HG02642 (cell line): ENCODE data around the gene SYNPO.

Source experiments
- ATAC-seq: cut with Tn5 transposase; IDR thresholded peaks from one replicate; pipeline ENCODE4 v1.9.1; 2021; ENCODE audit warnings: mild to moderate bottlenecking; ENCODE audit not compliant: unreplicated experiment, poor library complexity

The SYNPO gene

DNA sequence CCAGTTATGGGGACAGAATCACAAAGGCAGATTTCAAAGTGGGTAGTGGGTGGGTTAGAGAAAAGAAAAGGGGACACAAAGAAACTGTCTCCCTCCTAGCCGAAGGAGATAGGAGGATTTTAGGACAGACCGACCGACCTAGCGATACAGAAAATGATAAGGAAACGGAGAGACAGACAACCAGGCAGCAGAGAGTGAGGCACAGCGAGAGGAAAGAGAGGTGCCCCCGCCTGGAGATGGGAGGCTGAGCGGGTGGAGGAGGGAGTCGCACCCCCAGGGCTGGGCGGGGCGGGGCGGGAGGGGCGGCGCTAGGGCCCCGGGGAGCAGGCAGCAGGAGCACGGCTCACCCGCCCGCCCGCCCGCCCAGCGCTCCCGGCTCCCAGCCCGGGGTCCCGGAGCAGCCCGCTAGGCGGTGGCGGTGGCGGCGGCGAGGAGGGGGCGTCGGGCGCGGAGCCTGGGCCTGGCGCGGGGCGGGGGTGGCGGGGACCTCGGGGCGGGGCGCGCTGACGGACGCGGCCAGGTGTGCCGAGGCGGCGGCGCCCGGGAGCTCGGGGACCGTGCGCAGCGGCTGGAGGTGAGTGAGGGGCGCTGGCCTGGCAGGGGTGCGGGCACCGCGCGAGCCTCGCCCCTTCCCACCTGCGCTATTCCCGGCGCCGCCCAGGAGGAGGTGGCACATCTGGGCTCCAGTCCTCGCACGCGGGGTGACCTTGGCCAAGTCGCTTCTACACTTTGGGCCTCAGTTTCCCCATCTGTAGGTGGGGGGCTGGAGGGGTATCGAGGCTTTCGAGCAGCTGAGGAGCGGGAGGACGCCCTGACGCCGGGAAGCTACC is 15.9 kb upstream of the SYNPO start:
- ATAC-seq: peak; percentile 39

DNA sequence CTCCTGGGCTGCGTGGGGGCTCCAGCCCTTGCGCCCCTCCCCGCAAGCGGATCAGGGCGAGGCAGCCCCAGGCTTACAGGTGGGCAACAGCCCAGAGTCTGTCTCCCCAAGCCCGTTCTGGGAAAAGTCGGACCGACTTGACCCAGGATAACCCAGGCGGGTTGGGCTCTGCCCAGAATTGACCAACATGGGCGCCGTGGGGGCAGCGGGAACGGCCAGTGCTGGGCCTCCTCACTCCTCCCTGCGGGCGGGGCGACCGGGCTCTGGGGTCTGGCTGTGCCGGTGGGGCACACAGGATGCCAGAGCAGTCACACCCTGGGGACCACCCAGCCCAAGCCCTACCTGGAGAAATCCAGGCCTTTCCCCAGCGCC is 15.3 kb upstream of the SYNPO start:
- no peak for ATAC-seq

GRCh38 chr5:150625831-150626746 is 14.4 kb upstream of the SYNPO start:
- ATAC-seq: peak; percentile 51

DNA sequence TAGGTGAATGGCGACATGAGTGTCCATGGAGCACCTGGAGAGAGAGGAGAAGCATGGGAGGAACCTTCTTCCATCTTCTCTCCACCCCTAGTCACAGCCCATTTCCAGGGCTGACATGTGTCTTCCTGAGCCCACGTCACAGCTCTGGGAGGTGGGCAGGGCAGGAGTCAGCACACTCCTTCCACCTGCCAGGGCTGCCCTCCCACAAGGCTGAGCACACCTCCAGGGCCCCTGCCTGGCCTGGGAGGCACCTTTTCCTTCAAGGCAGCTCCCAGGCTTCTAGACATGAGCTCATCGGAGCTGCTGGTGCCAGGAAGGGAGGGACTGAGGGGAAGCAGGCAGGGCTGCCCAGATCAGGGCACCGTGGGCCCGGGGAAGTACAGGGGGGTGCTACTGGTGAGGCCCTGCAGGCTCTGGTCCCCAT is 13.6 kb upstream of the SYNPO start:
- no peak for ATAC-seq

- no peak for ATAC-seq
These were observed 12.5 kb upstream of the SYNPO start for GRCh38 chr5:150627731-150628545.

DNA sequence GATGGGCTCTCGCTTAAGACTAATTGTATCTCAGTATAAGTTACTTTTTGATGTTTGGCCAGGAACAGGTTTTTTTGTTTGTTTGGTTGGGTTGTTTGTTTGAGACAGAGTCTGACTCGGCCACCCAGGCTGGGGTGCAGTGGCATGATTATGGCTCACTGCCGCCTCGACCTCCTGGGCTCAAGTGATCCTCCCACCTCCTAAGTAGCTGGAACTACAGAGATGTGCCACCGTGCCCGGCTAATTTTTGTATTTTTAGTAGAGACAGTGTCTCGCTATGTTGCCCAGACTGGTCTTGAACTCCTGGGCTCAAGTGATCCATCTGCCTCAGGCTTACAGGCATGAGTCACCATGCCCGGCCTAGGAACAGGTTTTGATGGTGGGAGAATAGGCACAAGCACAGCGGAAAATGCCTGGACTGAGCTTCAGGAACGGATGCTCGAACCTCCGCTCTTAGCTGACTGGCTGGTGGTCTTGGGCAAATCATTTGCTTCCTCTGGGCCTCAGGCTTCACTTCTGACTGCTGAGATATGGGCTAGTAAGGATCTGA is 11.4 kb upstream of the SYNPO start:
- no peak for ATAC-seq

DNA sequence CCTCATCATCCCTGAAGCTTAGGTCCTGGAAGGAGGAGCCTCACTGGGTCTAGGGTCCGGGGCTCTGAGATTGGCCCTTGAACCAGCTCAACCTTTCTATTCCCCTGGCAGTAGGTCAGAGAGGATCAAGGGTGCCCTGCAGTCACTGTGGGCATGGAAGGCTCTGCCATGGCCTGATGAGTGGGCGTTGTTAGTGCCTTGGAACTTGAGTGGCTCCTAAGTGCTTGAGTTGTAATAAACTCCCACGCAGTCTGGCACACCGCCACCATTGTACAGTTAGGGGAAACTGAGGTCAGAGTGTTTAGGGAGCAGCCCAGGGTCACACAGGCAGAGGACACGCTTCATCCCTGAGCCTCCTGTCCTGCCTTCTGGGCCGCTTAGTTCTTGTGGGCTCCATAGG is 10.4 kb upstream of the SYNPO start:
- ATAC-seq: no peak

GRCh38 chr5:150630461-150631325 is 9.8 kb upstream of the SYNPO start:
- ATAC-seq: no peak

DNA sequence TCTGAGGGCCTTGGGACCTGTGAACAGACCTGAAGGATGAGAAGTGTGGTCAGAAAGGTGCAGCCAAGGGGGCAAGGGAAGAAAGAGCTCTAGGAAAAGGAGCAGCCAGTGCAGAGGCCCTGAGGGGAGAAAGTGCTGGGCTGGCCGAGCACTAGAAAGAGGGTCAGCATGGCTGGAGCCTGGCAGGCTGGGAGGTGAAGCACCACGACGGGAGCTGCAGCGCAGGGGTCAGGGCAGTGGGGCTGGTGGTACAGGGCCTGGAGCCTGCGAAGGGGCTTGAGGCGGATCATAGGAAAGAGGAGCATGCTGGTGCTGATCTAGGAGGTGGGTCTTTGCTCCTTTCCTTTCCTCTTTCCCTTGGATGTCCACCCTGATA is 9.1 kb upstream of the SYNPO start:
- no peak for ATAC-seq

DNA sequence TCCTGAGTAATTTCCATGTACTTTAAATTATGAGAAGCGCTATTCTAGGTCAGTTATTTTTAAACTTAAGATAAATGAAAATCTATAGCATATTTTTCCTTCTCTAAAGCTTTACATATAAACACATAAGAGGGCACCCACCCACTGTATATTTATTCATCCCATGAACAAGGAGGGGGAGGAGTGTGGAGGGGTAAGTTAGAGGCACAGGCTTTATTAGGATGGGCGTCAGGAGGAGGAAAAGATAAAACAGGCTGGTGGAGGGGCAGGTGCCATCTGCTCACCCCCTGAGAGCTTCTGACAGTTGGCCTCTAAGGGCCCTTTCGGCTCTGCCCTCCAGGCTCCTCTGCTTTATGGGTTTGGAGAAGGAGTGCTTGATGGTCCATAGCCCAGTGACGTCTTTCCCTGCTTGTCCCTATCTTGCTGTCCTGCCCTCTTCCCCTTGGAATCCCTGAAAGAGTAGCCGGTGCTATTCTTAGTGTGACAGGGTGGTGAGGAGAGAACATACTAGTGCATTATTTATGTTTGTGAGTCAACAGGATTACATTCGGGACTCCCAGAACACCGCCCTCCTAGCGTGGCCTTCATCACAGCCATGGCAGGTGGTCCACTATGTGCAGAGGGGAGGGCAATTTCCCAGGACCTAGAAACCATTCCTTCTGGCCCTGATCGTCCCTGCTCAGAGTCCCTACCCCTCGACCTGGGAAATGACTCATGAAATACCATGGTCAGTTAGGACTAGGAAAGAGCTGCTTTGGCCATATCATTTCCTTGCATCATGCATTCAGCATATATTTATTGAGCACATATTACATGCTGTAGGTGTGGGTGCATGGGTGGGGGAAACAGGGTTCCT is 7.9 kb upstream of the SYNPO start:
- no peak for ATAC-seq

GRCh38 chr5:150633429-150633828 is 7.0 kb upstream of the SYNPO start:
- no peak for ATAC-seq

DNA sequence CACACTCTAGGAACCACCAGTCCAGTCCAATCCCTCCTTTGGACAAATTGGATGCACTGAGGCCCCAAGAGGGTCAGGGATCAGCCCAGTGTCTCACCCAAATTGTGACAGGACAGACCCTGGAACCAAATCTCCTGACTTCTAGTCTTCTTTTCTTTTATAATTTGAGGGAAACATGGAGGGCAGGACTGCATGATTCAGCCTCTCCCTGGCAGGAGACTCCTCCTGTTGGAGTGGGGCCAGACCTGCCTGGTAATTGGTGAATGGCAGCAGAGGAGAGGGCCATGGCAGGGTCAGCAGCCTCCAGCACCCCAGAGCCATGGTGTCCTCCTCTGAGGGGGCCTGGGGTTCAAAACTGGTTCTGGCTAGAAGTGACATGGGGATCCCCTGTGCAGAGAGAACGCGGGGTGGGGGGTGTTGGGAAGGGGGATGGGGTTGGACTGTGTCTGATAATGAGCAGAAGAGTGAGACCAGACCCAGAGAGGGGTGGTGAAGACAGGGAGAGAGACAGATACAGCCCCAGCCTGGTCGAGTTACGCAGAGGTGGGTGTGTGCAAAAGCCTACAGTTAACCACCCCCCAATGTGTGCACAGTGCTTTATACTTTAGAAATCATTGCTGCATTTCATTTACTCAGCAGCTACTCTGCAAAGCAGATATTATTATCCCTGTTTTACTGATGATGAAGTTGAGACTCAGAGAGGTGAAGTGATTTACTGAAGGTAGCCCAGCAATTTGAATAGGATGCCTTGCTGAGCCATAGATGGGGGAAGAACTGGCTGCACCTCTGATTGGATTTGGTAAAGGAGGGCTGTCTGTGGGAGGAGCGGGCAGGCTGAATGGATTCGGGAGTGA is 3.8 kb upstream of the SYNPO start:
- no peak for ATAC-seq

GRCh38 chr5:150637245-150638052 is 3.0 kb upstream of the SYNPO start:
- no peak for ATAC-seq

GRCh38 chr5:150638053-150638444 is 2.4 kb upstream of the SYNPO start:
- ATAC-seq: no peak

DNA sequence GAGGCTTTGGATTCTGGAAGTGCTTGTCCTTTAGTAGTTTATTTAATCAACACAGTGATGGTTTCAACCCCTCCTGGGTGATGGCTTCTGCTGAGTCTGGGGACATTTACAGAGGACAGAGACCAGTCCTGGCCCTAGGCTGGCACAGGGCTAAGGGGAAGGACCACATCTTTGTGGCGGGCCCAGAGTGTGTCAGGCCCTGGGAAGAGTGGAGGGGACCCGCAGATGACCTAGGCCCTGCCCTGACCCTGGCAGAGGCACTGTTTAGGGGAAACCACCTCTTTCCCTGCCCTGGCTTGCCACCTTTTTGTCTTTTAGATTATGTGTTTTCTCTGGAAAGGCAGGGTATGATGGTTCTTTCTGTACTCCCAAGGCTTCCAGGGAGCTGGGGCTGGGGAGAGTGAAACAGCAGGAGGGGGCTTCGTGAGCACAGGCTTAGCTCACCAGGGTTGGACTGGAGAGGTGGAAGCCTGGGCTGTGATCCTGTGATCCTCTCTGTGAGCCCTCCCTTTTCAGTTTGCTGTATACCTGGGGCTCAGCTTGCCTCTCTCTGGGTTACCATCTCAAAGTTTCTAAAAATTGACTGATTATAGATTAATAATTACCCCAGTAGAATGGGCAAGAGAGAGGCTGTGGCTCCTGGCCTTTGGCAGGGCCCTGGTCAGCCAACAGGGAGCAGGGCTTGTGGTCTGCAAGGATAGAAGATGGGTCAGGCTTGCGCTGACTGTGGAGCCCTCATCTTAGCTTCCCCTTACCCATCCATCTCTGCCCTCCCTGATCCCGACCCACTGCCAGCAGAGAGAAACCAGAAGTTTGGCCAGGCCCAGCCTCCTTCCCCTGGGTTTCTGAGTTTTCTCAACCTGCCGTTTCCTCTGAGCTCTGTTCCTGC is 1.7 kb upstream of the SYNPO start:
- no peak for ATAC-seq

GRCh38 chr5:150639377-150639692 is 1.1 kb upstream of the SYNPO start:
- no peak for ATAC-seq
